KOPT-K1 (cell line): ENCODE results near the gene APOD.

Experiments
- H3K27ac ChIP-seq: fragments of 200-600 bp; sonication (generic); 2 replicates; pipeline ENCODE4 v1.5.1; 2016; ENCODE audit warnings: antibody characterized with exemption, mild to moderate bottlenecking, low read depth, low read length; ENCODE audit not compliant: poor library complexity, severe bottlenecking
- H3K36me3 ChIP-seq: fragments of 200-600 bp; sonication (generic); 2 replicates; pipeline ENCODE4 v1.5.1; 2017; ENCODE audit warnings: antibody characterized with exemption, mild to moderate bottlenecking, low read length, moderate library complexity; ENCODE audit not compliant: insufficient read depth
- H3K9me3 ChIP-seq: fragments of 200-600 bp; sonication (generic); 2 replicates; pipeline ENCODE4 v1.5.1; 2017; ENCODE audit warnings: antibody characterized with exemption, low read length, mild to moderate bottlenecking; ENCODE audit not compliant: insufficient read depth, poor library complexity, severe bottlenecking

APOD gene

DNA sequence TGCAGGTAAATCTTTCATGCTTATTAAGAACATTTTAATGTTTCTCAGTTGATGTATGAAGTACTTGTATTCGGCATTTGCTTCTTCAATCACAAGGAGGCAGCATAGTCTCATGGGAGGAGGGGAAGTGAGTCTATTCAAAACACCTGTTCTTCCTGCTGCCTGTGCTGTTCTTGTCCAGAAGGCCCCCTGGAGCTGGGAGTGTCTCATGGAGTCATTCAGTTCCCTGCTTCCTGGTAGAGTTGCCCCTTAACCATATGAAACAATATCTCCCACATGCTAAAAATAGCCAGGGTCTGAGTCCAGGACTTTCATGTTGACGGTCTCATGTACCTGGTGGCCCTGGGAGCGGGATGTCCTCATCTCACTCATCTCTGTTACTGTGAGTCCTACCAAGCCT lies 25.1 kb downstream of the APOD start:
- H3K27ac ChIP-seq = no peak overlapping the region
- H3K36me3 ChIP-seq = no peaks in the 10 kb centered on the region
- no peaks in the 10 kb centered on the region for H3K9me3 ChIP-seq

DNA sequence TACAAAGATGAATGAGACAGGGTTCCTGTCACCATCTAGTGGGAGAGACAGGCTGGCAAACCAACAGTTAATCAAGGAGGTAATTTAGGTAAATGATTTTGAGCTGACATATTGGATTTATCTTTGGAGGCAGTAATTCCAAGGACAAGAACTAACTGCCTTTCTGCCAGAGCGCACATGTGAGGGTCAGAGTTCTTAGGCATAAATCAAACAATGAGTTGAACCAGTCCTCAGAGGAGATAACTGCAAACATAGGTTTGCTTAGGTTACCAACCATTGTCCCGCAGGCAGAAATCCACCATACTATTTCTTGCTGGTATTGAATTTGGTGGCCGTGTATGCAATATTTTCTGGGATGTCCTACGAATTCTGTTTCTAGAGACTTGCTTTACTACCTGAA lies 26.4 kb downstream of the APOD start:
- Histone ChIP-seq H3K36me3 (no peaks in the 10 kb centered on the region), H3K27ac (no peak overlapping the region), H3K9me3 (no peaks in the 10 kb centered on the region)

DNA sequence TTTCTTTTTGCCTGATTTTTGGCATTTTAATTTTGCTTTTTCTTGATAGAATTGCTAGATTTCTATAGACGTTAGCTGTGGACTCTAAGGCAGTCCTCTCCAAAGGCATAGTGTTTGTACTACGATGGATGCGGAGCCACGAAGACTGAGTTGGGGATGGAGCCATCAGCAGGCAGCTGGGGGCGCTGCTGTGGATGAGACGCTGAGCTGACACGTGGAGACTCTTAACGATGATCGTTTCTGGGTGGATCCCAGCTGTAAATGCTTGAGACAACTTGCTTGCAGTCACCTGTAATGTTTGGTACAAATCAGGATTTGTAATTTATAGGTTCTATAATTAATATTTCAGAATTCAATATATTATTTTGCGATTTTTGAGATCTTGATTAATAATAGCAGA lies 27.4 kb downstream of the APOD start:
- no peaks in the 10 kb centered on the region for H3K36me3 ChIP-seq
- no peaks in the 10 kb centered on the region for H3K9me3 ChIP-seq
- no peak overlapping the region for H3K27ac ChIP-seq

DNA sequence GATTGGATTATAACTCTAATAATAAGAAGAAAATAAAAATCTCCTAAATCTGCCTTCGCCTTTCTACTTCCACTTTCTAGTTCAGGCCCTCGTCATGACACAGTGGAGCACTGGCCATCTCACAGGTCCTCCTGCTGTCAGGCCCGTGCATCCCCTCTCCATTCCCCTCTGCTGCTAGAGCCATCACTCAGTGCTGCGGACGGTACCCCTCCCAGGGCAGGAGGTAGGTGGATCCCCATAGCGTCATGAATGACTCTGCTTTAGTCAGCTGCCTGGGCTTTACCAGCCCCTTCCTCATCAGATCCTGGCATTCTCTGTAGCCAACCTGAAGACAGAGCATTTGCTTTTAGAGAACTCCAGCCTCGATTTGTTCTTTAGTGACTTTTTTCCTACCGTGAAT lies 28.6 kb downstream of the APOD start:
- Histone ChIP-seq H3K36me3 (no peaks in the 10 kb centered on the region), H3K9me3 (no peaks in the 10 kb centered on the region), H3K27ac (no peak overlapping the region)

DNA sequence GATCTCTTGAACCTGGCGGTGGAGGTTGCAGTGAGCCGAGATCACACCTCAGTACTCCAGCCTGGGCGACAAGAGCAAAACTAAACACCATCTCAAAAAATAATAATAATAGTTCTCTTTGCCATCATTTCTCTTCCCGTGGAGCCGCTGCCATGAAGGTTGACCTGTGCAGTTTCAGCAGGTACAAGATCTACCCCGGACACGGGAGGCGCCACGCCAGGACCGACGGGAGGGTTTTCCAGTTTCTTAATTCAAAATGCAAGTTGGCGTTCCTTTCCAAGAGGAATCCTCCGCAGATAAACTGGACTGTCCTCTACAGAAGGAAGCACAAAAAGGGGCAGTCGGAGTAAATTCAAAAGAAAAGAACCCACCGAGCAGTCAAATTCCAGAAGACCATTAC lies 29.3 kb downstream of the APOD start:
- no peaks in the 10 kb centered on the region for H3K36me3 ChIP-seq
- no peaks in the 10 kb centered on the region for H3K9me3 ChIP-seq
- no peak overlapping the region for H3K27ac ChIP-seq

DNA sequence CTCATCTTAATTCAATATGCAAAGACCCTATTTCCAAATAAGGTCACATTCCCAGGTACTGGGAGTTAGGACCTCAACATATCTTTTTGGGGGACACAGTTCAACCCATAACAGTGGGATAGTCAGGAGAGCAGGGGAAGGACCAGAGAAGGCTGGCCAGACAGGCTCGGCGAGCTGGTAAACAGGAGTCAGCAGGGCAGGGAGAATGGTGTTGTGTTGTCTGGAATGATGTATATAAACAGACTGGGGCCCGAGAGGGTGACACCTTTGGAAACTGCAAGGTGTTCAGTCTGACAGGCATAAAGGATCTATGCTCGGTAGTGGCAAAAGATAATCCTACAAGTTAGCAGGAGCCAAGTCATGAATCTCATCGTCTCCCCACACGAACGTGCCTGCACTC lies 30.5 kb downstream of the APOD start:
- Histone ChIP-seq H3K9me3 (no peaks in the 10 kb centered on the region), H3K36me3 (no peaks in the 10 kb centered on the region), H3K27ac (no peak overlapping the region)

DNA sequence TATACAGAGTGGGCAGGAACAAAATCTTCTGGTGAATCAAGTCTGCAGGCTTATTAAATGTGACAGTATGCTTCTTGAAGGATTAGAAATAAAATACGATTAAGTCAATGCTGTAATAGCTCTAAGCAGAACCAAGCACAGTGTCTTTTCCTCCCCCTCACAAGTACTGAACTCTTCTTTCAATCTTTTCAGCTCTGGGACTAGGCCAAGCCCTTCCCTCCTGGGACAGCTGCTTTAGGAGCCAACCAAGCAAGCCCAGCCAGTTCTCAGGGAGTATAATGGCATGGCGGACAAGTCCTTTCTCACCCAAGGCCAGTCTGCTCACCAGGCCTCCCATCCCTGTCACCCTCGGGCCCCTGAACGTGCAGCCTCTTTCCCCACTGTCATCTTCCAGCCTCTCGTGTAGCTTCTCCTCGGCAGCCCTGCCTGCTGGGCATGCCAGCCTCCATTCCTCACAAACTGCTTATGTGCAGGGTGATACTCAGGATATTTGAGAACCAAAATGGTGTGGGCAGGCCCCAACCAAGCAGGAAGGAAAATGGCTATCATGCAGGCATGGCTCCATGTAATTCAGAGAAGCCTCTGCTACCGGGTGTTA lies 32.3 kb downstream of the APOD start:
- H3K9me3 ChIP-seq = no peaks in the 10 kb centered on the region
- no peak overlapping the region for H3K27ac ChIP-seq
- no peaks in the 10 kb centered on the region for H3K36me3 ChIP-seq

DNA sequence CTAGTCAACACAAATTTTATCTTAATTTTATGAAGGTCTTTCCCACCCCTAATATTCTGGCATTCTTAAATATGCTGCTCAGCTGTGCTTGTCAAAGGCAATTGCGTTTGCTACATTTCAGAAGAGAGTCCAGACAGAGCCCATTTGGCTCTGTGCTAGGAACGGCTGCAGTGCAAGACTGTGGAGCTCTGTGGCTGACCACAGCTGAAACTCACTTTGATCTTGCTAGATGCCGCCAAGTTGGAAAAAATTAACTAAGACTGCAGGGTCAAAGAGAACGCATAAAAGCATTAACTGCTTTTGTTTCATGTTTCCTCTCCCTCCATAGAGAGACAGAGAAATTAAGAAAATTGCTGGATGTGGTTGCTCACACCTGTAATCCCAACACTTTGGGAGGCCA lies 33.0 kb downstream of the APOD start:
- no peaks in the 10 kb centered on the region for H3K36me3 ChIP-seq
- H3K27ac ChIP-seq = peak overlapping the region; percentile 58
- no peaks in the 10 kb centered on the region for H3K9me3 ChIP-seq

DNA sequence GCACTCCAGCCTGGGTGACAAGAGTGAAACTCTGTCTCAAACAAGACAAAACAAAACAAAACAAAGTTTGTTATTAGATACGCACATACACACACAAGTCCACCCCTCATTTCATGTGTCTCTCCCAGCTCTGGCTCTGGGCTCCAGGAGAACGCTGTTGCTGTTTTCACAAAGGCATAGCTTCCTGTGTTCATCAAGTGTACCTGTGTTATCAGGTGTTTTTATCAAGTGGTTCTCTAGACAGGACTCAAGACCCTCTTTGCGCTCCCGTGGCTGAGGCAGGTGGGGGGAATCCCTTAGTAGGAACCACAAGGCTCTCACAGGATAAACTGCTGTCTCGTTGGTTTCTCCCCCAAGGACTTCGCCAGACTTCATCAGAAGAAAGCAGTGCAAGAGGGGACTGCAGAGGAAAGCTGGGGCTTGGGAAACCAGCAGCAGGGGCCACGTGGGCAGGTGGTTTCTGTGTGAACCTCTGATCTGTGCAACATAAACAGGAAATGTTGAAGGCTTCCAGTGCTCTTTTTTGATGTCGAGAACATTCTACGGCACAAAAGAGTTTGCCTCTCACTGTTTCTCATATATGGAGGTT lies 33.7 kb downstream of the APOD start:
- no peaks in the 10 kb centered on the region for H3K36me3 ChIP-seq
- no peaks in the 10 kb centered on the region for H3K9me3 ChIP-seq
- H3K27ac ChIP-seq = peak overlapping the region; percentile 58

DNA sequence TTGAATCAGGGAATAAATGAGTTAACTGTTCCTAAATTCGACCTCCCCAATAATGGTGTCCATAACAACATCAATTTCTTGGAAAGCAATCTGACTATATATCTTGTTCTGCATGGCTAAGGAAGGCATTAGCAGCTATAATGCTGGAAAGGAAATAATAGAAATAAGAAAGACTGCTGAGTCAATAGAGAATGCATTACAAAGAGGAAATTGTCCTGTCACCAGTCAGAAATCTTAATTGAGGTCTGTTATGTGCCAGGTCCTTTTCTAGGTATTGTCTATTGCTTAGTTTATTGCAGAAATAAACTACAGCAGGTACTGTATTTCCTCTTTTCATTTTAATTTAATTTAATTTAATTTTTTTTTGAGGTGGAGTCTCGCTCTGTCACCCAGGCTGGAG lies 34.8 kb downstream of the APOD start:
- no peak overlapping the region for H3K27ac ChIP-seq
- no peaks in the 10 kb centered on the region for H3K36me3 ChIP-seq
- no peaks in the 10 kb centered on the region for H3K9me3 ChIP-seq

DNA sequence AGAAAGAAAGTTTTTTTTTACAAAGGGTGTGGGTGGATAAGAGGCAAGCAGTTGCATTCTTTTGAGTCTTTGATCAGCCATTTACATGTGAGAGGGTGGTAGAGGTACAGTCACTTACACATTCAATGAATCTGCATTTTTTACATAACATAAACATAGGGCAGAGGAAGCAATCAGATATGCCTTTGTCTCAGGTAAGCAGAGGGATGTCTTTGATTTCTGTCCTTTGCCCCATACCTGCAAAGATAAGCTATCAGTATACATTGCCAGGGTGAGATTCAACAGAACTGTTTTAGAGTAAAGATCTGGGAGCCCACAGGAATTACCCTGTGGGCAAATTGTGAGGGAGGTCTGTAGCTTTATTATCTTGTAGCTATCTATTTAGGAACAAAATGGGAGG lies 35.2 kb downstream of the APOD start:
- Histone ChIP-seq H3K36me3 (no peaks in the 10 kb centered on the region), H3K9me3 (no peaks in the 10 kb centered on the region), H3K27ac (no peak overlapping the region)

DNA sequence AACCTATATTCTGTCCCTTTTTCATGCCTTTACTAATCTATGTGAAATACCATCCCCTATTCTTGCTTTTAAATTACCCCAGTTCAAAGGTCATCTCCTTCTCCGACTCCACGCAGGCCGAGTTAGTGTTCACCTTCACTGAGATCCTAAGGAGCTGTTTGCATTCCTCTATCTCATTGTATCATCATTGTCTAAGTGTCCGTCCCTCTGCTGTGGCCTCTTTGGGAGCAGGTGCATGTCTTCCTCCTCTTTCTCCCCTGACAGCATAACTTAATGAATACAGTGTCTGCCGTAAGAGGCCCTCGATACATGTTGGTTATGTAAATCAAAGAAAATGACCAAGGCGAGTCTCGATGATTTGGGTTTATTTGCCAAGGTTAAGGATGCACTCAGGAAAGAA lies 35.7 kb downstream of the APOD start:
- H3K36me3 ChIP-seq = no peaks in the 10 kb centered on the region
- no peaks in the 10 kb centered on the region for H3K9me3 ChIP-seq
- no peak overlapping the region for H3K27ac ChIP-seq

DNA sequence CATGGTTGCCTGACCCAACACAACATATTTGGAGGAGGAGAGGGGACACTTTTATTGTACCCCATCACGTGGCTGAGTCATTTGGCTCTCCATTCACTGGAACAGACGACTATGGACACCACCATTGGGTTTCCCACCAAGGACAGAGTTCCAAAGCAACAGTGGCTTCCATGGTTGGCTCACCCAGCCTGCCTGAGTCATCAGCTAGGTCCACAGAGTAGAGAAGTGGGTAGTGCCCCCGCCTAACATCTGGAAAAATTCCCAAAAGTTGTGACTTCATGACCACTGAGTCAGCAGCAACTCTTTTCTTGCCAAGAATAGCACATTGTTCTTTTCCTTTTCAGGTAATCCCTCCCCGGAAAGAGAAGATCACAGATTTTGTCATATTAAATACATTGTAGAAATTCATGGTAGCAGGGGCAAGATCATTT lies 37.6 kb downstream of the APOD start:
- no peaks in the 10 kb centered on the region for H3K9me3 ChIP-seq
- no peaks in the 10 kb centered on the region for H3K36me3 ChIP-seq
- peak overlapping the region; percentile 42 for H3K27ac ChIP-seq

DNA sequence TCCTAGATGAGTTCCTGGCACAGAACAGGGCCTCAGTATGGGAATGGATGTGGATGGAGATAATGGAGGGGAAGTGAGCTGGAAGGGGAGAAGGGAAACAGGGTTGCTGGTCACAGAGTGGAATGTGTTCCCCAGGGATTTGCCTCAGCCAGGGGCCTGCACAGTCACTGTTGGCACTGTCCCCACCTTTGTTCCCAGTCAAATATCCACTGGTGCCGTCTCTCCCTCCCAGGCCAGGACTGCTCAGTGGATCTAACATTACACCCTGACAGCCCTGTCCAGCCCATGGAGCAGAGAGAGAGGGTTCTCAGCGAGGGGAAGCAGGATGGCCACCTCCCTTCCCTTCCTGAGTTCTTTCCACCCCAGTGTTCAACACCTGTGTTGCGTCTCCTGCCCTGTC lies 39.1 kb downstream of the APOD start:
- H3K27ac ChIP-seq = no peak overlapping the region
- no peaks in the 10 kb centered on the region for H3K9me3 ChIP-seq
- no peaks in the 10 kb centered on the region for H3K36me3 ChIP-seq

DNA sequence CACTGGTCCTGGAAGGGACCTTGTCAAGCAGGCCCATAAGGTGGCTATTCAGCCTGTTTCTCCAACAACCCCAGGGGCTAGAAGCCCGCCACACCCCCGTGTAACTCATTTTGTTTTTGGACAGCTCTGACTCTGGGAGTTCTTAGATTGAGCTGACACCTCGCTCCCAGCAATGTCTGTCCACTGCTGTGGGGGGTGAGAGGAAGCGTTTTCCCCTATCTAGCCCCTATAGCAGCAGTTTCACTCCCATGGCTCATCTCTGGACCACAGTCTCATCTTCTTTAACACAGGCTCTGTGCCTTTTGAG lies 39.6 kb downstream of the APOD start:
- H3K36me3 ChIP-seq = no peaks in the 10 kb centered on the region
- H3K9me3 ChIP-seq = no peaks in the 10 kb centered on the region
- no peak overlapping the region for H3K27ac ChIP-seq

DNA sequence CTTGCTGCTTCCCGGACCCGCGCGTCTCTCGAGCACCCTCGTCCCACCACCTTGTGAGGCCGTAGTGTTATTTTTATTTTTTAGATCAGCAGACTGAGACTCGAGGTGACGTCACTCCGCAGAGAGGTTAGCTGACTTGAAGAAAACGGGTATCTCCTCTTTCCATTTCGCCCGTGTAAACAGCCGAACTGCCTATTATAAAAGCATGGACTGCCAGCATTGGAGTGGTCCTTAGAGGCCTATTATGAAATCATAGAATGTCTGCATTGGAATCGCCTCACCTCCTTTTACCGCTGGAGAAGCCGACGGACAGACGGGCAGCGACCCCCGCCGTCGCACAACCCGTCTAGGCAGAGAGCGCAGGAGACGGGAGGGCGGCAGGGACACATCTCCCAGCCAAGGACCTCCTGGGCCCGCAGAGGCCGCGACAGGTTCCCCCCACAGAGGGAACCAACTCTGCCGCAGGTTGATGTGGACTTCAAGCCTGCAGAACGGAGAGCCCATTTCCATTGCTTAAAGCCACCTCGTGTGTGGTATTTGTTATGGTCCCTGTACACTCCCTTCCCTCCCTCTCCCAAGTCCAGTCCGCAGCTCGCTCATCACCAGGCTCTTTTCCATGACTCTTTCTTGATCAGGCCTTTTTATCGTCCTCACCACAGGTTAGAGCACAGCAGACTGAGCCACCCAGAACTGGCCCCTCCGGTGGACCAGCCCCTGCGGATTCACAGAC lies 40.1 kb downstream of the APOD start:
- Histone ChIP-seq H3K36me3 (no peaks in the 10 kb centered on the region), H3K9me3 (no peaks in the 10 kb centered on the region), H3K27ac (peak overlapping the region; percentile 82)
